NCI-H510A (cell line): ENCODE data around the gene HDAC9.

Experiments
- DNase-seq: peaks from one replicate; lab custom pipeline; 2025; lab: John Stamatoyannopoulos, UW

HDAC9 gene

GRCh38 chr7:18659746-18660145 lies 164.2 kb downstream of the HDAC9 start:
- DNase-seq: no peak

- no peak for DNase-seq
These were observed 167.8 kb downstream of the HDAC9 start for GRCh38 chr7:18663321-18663720.

- DNase-seq: no peak
These were observed 170.7 kb downstream of the HDAC9 start for GRCh38 chr7:18666107-18666728.

GRCh38 chr7:18667466-18667865 lies 171.9 kb downstream of the HDAC9 start:
- no peak for DNase-seq

GRCh38 chr7:18671176-18671575 lies 175.6 kb downstream of the HDAC9 start:
- DNase-seq: no peak

- DNase-seq: no peak
These were observed 180.0 kb downstream of the HDAC9 start for GRCh38 chr7:18675579-18675978.

GRCh38 chr7:18679261-18679660 lies 183.7 kb downstream of the HDAC9 start:
- no peak for DNase-seq

GRCh38 chr7:18680576-18680975 lies 185.0 kb downstream of the HDAC9 start:
- no peak for DNase-seq

- DNase-seq: no peak
These were observed 189.4 kb downstream of the HDAC9 start for GRCh38 chr7:18684916-18685315.

- DNase-seq: no peak
These were observed 190.4 kb downstream of the HDAC9 start for GRCh38 chr7:18685971-18686370.

- no peak for DNase-seq
These were observed 194.0 kb downstream of the HDAC9 start for GRCh38 chr7:18689551-18689950.

- no peak for DNase-seq
These were observed 197.9 kb downstream of the HDAC9 start for GRCh38 chr7:18693406-18693805.

- no peak for DNase-seq
These were observed 198.3 kb downstream of the HDAC9 start for GRCh38 chr7:18693816-18694215.

- no peak for DNase-seq
These were observed 198.9 kb downstream of the HDAC9 start for GRCh38 chr7:18694484-18694883.

- DNase-seq: no peak
These were observed 199.4 kb downstream of the HDAC9 start for GRCh38 chr7:18694911-18695310.

- no peak for DNase-seq
These were observed 202.7 kb downstream of the HDAC9 start for GRCh38 chr7:18698258-18698734.

- no peak for DNase-seq
These were observed 204.6 kb downstream of the HDAC9 start for GRCh38 chr7:18700147-18700546.

- no peak for DNase-seq
These were observed 206.7 kb downstream of the HDAC9 start for GRCh38 chr7:18702071-18702829.

GRCh38 chr7:18703685-18704084 lies 208.1 kb downstream of the HDAC9 start:
- no peak for DNase-seq

GRCh38 chr7:18706670-18707069 lies 211.1 kb downstream of the HDAC9 start:
- no peak for DNase-seq

GRCh38 chr7:18708204-18708603 lies 212.7 kb downstream of the HDAC9 start:
- no peak for DNase-seq

GRCh38 chr7:18715988-18716387 lies 220.4 kb downstream of the HDAC9 start:
- DNase-seq: no peak

GRCh38 chr7:18721429-18721828 lies 225.9 kb downstream of the HDAC9 start:
- DNase-seq: no peak

GRCh38 chr7:18724318-18724717 lies 228.8 kb downstream of the HDAC9 start:
- no peak for DNase-seq
